Endothelial cell (in vitro differentiated cells): Measurements from ENCODE around the gene SAMD4B. TPM values are rescaled to one million over a fixed set of nuclear protein-coding genes. Genes with fewer than 3 reads are reported as not detected.

ENCODE experiments used
- DNase-seq: peaks from one replicate; pipeline ENCODE4 v3.0.0; 2021; ENCODE audit warnings: low spot score
- H3K27ac Mint-ChIP-seq: one replicate; pipeline ENCODE4 v1.8.0; 2021; ENCODE audit warnings: mixed read lengths, inconsistent platforms; ENCODE audit not compliant: unreplicated experiment
- H3K27me3 Mint-ChIP-seq: one replicate; pipeline ENCODE4 v1.8.0; 2021; ENCODE audit warnings: mild to moderate bottlenecking, moderate library complexity, mixed read lengths, inconsistent platforms; ENCODE audit not compliant: unreplicated experiment
- H3K36me3 Mint-ChIP-seq: one replicate; pipeline ENCODE4 v1.8.0; 2021; ENCODE audit warnings: mild to moderate bottlenecking, low read depth, mixed read lengths, inconsistent platforms; ENCODE audit not compliant: unreplicated experiment
- H3K4me1 Mint-ChIP-seq: one replicate; pipeline ENCODE4 v1.8.0; 2021; ENCODE audit warnings: mild to moderate bottlenecking, mixed read lengths, inconsistent platforms; ENCODE audit not compliant: unreplicated experiment
- H3K4me3 Mint-ChIP-seq: one replicate; pipeline ENCODE4 v1.8.0; 2021; ENCODE audit warnings: mild to moderate bottlenecking, mixed read lengths, inconsistent platforms; ENCODE audit not compliant: unreplicated experiment
- H3K9me3 Mint-ChIP-seq: one replicate; pipeline ENCODE4 v1.8.0; 2021; ENCODE audit warnings: mixed read lengths, inconsistent platforms; ENCODE audit not compliant: unreplicated experiment
- total RNA-seq: library from RNA; stranded (reverse); fragmentation: NEBNext Ultra II Directional; extraction: Animal tissue kit (Norgen Biotek cat#: 25700); gene quantifications from one replicate; pipeline ENCODE4 v1.2.1, GENCODE V29; 2021; ENCODE audit not compliant: unreplicated experiment
- TF ChIP-seq, protein P1 (sequence below): fragments of 200-600 bp; sonication (generic); IDR thresholded peaks from one replicate; pipeline ENCODE4 v1.5.0; 2021; ENCODE audit warnings: antibody characterized with exemption; ENCODE audit not compliant: unreplicated experiment

The SAMD4B gene
- total RNA-seq, 1 donor from 2014 or later = 127 TPM

DNA sequence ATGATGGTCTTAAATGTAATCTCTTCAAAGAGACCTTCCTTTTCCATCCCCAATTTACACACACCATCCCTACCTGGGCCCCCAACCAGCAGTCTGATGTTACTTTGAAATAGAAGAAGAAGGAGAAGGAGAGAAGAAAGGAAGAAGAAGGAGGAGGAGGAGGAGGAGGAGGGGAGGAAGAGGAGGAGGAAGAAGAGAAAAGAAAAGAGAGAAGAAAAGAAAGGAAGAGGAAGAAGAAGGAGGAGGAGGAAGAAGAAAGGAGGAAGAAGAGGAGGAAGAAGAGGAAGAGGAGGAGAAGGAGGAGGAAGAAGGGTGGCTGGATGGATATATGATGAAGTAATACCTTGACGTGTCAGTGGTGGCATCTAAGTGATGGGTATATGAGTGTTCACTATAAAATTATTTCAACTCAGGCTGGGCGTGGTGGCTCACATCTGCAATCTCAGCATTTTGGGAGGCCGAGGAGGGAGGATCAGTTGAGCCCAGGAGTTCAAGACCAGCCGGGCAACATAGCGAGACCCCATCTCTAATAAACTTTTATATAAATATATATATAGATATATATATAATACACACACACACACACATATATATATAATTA, 17.9 kb upstream of the SAMD4B start:
- no peak overlapping the region for H3K4me3 Mint-ChIP-seq
- peaks cover 9% of the 10 kb centered on the region for H3K36me3 Mint-ChIP-seq
- TF ChIP-seq, protein P1, sequence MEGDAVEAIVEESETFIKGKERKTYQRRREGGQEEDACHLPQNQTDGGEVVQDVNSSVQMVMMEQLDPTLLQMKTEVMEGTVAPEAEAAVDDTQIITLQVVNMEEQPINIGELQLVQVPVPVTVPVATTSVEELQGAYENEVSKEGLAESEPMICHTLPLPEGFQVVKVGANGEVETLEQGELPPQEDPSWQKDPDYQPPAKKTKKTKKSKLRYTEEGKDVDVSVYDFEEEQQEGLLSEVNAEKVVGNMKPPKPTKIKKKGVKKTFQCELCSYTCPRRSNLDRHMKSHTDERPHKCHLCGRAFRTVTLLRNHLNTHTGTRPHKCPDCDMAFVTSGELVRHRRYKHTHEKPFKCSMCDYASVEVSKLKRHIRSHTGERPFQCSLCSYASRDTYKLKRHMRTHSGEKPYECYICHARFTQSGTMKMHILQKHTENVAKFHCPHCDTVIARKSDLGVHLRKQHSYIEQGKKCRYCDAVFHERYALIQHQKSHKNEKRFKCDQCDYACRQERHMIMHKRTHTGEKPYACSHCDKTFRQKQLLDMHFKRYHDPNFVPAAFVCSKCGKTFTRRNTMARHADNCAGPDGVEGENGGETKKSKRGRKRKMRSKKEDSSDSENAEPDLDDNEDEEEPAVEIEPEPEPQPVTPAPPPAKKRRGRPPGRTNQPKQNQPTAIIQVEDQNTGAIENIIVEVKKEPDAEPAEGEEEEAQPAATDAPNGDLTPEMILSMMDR = no peak
- no peak overlapping the region for H3K27ac Mint-ChIP-seq
- no peak for DNase-seq
- peaks cover 20% of the 10 kb centered on the region for H3K27me3 Mint-ChIP-seq
- H3K4me1 Mint-ChIP-seq = peaks cover 13% of the 10 kb centered on the region
- no peaks in the 10 kb centered on the region for H3K9me3 Mint-ChIP-seq

DNA sequence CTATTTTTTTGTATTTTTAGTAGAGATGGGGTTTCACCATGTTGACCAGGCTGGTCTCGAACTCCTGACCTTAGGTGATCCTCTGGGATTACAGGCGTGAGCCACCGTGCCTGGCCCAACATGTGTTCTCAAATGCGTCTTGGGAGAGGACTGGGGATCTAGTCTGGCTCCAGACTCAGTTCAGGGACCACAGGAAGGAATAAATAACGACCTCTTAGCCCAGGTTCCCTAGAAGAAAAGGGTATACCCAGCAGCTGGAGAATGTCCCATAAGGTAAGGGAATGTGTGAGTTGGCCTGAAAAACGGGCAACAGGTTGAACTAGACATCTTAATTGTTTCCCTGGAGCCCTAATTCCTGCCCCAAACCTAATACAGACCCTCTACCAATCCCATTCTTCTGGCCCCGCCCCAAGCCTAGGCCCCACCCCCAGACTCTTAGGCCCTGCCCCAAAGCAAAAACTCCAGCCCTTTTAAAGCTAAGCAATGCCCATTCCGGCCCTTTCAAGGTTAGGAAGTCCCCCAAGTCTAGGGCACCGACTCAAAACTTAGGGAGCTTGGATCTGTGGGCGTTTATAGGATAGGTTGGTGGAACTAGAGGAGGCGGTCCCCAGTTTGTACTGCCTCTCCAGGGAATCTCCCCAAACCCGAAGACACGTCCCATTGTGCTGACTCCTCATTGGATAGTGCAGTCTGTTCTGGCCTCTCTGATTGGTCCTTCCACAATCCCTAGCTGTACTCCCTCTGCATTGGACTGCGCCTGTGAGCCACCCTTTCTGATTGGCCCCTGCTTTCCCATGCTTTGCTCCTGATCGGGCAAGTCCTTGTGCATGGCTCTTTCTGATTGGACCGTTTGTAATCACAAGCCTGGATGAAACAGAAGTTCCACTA, 16.2 kb upstream of the SAMD4B start:
- Mint-ChIP-seq H3K4me1 (peaks cover 11% of the 10 kb centered on the region), H3K27me3 (peaks cover 13% of the 10 kb centered on the region), H3K36me3 (peaks cover 7% of the 10 kb centered on the region), H3K9me3 (no peaks in the 10 kb centered on the region), H3K4me3 (no peak overlapping the region), H3K27ac (no peak overlapping the region)
- no peak for DNase-seq
- TF ChIP-seq, protein P1 = no peak

DNA sequence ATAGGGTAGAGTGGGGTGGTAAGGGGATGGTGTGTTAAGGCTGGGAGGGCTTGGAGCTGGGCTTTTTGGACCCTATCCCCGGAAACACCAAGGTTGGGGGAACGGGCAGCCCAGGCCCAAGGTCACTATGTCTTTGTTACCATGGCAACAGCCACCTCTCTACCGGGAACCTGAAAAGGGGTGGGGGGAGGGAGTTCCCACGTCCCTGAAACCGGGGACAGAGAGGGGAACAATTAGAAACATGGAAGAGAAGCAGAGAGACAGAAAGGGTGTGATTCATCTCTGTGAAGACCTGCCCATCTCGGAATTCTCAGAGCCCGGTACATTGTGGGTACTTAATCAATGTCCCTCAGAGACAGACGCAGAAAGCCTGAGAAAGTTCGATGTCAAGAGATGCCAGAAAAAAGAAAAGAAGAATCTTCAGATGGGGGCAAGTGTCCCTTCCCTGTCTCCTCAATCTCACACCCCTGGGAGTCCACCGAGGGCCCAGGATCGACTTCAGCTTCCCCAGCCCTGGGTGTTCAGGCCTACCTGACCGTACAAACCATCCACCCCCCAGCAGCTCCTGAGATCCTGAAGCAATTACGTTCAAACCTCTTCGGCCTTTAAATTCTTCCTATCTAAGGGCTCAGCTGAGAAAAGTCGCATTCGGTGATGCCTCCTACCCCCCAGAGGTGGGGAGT, 14.7 kb upstream of the SAMD4B start:
- Mint-ChIP-seq H3K27me3 (peaks cover 7% of the 10 kb centered on the region), H3K4me1 (peaks cover 4% of the 10 kb centered on the region), H3K4me3 (no peak overlapping the region), H3K9me3 (no peaks in the 10 kb centered on the region), H3K36me3 (no peaks in the 10 kb centered on the region), H3K27ac (no peak overlapping the region)
- no peak for DNase-seq
- TF ChIP-seq, protein P1 = no peak

DNA sequence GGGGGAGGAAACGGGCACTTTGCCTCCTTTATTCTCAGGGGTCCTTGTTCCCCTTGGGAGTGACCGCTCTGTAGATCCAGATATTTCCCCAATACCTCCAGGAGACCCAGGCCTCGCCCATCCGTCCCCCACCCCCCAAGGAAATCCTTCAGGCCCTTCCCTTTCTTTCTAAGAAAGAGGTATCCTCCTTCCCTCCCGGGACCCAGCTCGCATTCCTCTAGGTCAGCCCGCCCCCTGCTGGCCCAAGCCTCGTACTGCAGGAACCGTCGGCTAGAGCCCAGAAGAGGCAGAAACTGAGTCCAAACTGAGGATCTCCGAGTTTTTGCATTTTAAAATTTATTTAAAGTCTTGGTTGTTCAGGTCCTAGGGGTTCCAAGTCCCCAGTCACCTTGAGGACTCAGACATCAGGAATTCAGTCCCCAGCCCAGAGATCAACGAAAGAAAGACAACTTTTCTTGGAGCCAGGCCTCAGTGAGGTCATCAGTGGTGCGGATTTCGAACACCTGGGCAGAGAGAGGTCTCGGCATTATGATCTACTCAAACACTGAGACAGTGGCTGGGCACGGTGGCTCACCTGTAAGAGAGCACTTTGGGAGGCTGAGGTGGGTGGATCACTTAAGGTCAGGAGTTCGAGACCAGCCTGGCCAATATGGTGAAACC, 14.0 kb upstream of the SAMD4B start:
- H3K27ac Mint-ChIP-seq = no peak overlapping the region
- H3K27me3 Mint-ChIP-seq = peaks cover 1% of the 10 kb centered on the region
- no peak overlapping the region for H3K4me3 Mint-ChIP-seq
- no peaks in the 10 kb centered on the region for H3K9me3 Mint-ChIP-seq
- TF ChIP-seq, protein P1 = peak; percentile 99
- DNase-seq = peak; percentile 91
- no peaks in the 10 kb centered on the region for H3K36me3 Mint-ChIP-seq
- H3K4me1 Mint-ChIP-seq = peaks cover 4% of the 10 kb centered on the region
